Lung (tissue), 12 donors: ENCODE data around the gene CTPS1. TPM values are rescaled to one million over a fixed set of nuclear protein-coding genes. Genes with fewer than 3 reads are reported as not detected.

Experiments used
- ATAC-seq: fragments of 200-7000 bp; cut with Tn5 transposase; one replicate; pipeline ENCODE4 v1.9.1; 2020; ENCODE audit warnings: moderate number of reproducible peaks; ENCODE audit not compliant: insufficient read depth, low FRiP score
- DNase-seq, 3 donors: peaks; one replicate each; pipeline ENCODE4 v3.0.0-alpha.2; 2013 to 2017
- H3K27ac ChIP-seq, 2 donors: one replicate each; pipeline ENCODE4 v1.5.1; 2013; ENCODE audit warnings: mild to moderate bottlenecking in 2 of 2, moderate library complexity in 2 of 2, control low read depth in 1 of 2, inconsistent platforms in 1 of 2, low read depth in 1 of 2, low read length in 1 of 2
- H3K27me3 ChIP-seq, 3 donors: one replicate each; pipeline ENCODE4 v1.5.1; 2013; ENCODE audit warnings: low read length in 2 of 3; ENCODE audit not compliant: control insufficient read depth in 3 of 3, insufficient read depth in 3 of 3
- H3K36me3 ChIP-seq, 4 donors: one replicate each; pipeline ENCODE4 v1.5.1; 2013; ENCODE audit warnings: low read length in 4 of 4, mild to moderate bottlenecking in 1 of 4, moderate library complexity in 1 of 4; ENCODE audit not compliant: control insufficient read depth in 4 of 4, insufficient read depth in 4 of 4
- H3K4me1 ChIP-seq, 5 donors: one replicate each; pipeline ENCODE4 v1.5.1; 2013; ENCODE audit warnings: low read length in 5 of 5, mild to moderate bottlenecking in 2 of 5, moderate library complexity in 1 of 5; ENCODE audit not compliant: control insufficient read depth in 5 of 5, insufficient read depth in 5 of 5
- H3K4me3 ChIP-seq: one replicate; pipeline ENCODE4 v1.5.1; 2013; ENCODE audit warnings: mild to moderate bottlenecking, control low read depth, moderate library complexity
- H3K9ac ChIP-seq, 2 donors: one replicate each; pipeline ENCODE4 v1.5.1; 2013; ENCODE audit warnings: low read length in 2 of 2, control low read depth in 1 of 2; ENCODE audit not compliant: insufficient read depth in 1 of 2
- H3K9me3 ChIP-seq, 4 donors: one replicate each; pipeline ENCODE4 v1.5.1; 2013; ENCODE audit warnings: low read length in 3 of 4, mild to moderate bottlenecking in 1 of 4, moderate library complexity in 1 of 4; ENCODE audit not compliant: control insufficient read depth in 4 of 4, insufficient read depth in 3 of 4
- WGBS, 2 donors: extraction: QIAGEN DNeasy Blood & Tissue Kit; methylation state at CpG; one replicate each; pipeline ENCODE4 v1.1.7; 2013; 5-methylcytosine and 5-hydroxymethylcytosine counted together
- polyA plus RNA-seq, 2 donors: library from polyadenylated mRNA; stranded (reverse); fragments of 200-250 nt; gene quantifications; one replicate each; pipeline ENCODE4 v1.2.1, GENCODE V29; 2013
- total RNA-seq, 2 donors: library from RNA; depleted of rRNA in 1 of 2; stranded (reverse); fragments of >200 nt in 1 of 2; gene quantifications; one replicate each; pipeline ENCODE4 v1.2.1, GENCODE V29; 2014 to 2021
- TF ChIP-seq, protein P1 (sequence below): IDR thresholded peaks from 2 replicates; pipeline ENCODE4 v1.5.1; 2012; ENCODE audit warnings: mild to moderate bottlenecking; ENCODE audit errors: control extremely low read depth, extremely low read depth
- donor health status: control.
- donor health status: control.
- donor health status: Bipolar disorder and iron deficiency.
- donor health status: healthy.
- donor health status: DM: yes; HTN: yes; CAD: no.

CTPS1 gene
- total and polyA plus RNA-seq, 4 donors = 10.6 to 26.0 (median 19.5) TPM

DNA sequence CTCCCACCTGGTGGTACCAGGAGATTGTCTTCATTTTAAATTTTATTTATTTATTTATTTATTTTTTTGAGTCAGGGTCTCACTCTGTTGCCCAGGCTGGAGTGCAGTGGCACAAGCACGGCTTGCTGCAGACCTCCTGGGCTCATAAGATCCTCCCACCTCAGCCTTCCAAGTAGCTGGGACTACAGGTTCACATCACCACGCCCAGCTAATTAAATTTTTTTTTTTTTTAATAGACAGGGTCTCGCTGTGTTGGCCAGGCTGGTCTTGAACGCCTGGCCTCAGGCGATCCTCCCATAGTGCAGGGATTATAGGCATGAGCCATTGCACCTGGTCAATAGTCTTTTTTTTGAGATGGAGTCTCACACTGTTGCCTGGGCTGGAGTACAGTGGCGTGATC is 33.5 kb downstream of the CTPS1 start:
- WGBS, 2 donors = 92 to 96% methylated on average over 6 of the region's 6 CpGs
- H3K9me3 ChIP-seq = no peaks in the 10 kb centered on the region
- ATAC-seq = no peak
- DNase-seq = no peak
- peaks cover 2 to 36% (median 15%) of the 10 kb centered on the region in 4 donors for H3K36me3 ChIP-seq
- H3K27me3 ChIP-seq = no peaks in the 10 kb centered on the region
- peaks cover 0 to 2% (median 0%) of the 10 kb centered on the region in 5 donors for H3K4me1 ChIP-seq
- peak overlapping the region in 1 of 2 donors; percentile 13 for H3K27ac ChIP-seq
- TF ChIP-seq, protein P1, sequence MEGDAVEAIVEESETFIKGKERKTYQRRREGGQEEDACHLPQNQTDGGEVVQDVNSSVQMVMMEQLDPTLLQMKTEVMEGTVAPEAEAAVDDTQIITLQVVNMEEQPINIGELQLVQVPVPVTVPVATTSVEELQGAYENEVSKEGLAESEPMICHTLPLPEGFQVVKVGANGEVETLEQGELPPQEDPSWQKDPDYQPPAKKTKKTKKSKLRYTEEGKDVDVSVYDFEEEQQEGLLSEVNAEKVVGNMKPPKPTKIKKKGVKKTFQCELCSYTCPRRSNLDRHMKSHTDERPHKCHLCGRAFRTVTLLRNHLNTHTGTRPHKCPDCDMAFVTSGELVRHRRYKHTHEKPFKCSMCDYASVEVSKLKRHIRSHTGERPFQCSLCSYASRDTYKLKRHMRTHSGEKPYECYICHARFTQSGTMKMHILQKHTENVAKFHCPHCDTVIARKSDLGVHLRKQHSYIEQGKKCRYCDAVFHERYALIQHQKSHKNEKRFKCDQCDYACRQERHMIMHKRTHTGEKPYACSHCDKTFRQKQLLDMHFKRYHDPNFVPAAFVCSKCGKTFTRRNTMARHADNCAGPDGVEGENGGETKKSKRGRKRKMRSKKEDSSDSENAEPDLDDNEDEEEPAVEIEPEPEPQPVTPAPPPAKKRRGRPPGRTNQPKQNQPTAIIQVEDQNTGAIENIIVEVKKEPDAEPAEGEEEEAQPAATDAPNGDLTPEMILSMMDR = no peak
- H3K4me3 ChIP-seq = no peak overlapping the region
- no peak overlapping the region for H3K9ac ChIP-seq

DNA sequence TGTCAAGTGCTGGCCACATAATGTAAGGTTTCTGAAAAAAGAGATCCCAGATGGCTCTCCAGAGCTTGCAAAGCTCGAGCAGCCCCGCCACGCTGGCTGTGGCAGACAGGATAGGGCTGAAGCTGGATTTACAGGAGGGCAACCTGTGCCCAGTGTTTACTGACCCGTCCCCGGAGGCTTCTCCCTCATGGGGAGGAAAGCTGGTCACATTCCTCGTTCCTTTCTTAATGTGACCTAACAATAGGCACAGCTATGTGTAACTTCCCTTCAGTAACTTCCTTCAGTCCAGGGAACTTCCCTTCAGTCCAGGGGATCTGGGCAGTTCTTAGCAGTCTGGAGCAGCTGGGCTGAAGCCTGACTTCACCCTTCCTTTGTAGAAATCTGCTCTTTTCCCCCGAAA is 34.3 kb downstream of the CTPS1 start:
- DNase-seq (peak in 1 of 3 donors; percentile 47), ATAC-seq (no peak)
- Histone ChIP-seq H3K9ac (no peak overlapping the region), H3K36me3 (peaks cover 2 to 34% (median 13%) of the 10 kb centered on the region in 4 donors), H3K4me3 (no peak overlapping the region), H3K9me3 (no peaks in the 10 kb centered on the region), H3K4me1 (peaks cover 0 to 2% (median 0%) of the 10 kb centered on the region in 5 donors), H3K27me3 (no peaks in the 10 kb centered on the region), H3K27ac (peak overlapping the region; percentile 28 to 37)
- TF ChIP-seq, protein P1 = no peak
- WGBS, 2 donors = 44 to 58% methylated on average over 7 of the region's 7 CpGs

DNA sequence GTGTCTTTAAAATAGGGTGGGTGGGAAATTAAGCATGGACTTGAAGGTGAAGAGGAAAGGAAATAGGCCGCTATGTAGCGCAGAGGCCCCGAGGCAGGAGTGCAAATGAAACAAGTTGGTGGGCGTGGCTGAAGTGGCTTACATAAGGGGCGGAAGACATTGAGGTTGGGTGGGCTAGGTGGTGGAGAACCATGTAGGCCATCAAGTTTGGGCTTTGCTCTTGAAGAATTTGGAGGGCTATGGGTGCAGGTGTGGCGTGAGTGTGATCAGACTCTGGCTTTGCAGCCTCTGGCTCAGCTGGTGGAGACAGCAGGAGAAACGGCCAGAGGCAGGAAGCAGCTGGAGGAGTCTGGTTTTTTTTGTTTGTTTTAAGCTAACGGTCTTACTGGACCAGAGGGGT is 35.4 kb downstream of the CTPS1 start:
- no peak overlapping the region for H3K9ac ChIP-seq
- TF ChIP-seq, protein P1 = no peak
- no peaks in the 10 kb centered on the region for H3K9me3 ChIP-seq
- ATAC-seq (no peak), DNase-seq (no peak)
- H3K36me3 ChIP-seq = peaks cover 2 to 27% (median 11%) of the 10 kb centered on the region in 4 donors
- H3K27ac ChIP-seq = no peak overlapping the region
- H3K4me1 ChIP-seq = peaks cover 0 to 6% (median 0%) of the 10 kb centered on the region in 5 donors
- H3K4me3 ChIP-seq = no peak overlapping the region
- 38 to 58% methylated on average over 8 of the region's 8 CpGs for WGBS, 2 donors
- no peaks in the 10 kb centered on the region for H3K27me3 ChIP-seq
